ENCODE results near the gene THSD7B. TPM values are rescaled to one million over a fixed set of nuclear protein-coding genes. Genes with fewer than 3 reads are reported as not detected.

Gene THSD7B
- total and polyA plus RNA-seq, 2 experiments from 2014 or later, result 0.86 to 3.8 TPM

- ATAC-seq (no peak), DNase-seq (ENCODE audit: low spot score) (no peak)
- no peak overlapping the region for H3K4me2 ChIP-seq
These were observed 759.8 kb downstream of the THSD7B start for GRCh38 chr2:137525132-137525531.

GRCh38 chr2:137525641-137526190 is 760.4 kb downstream of the THSD7B start:
- H3K4me1 ChIP-seq (ENCODE audit: insufficient read depth), result peaks cover 7% of the 10 kb centered on the region
- no peaks in the 10 kb centered on the region for H3K36me3 ChIP-seq (ENCODE audit: insufficient read depth)
- H3K9me3 Mint-ChIP-seq, result no peaks in the 10 kb centered on the region
- no peak overlapping the region for H3K4me3 ChIP-seq
- H3F3A ChIP-seq (replicated peaks; ENCODE audit: low read depth), result no peaks in the 10 kb centered on the region
- no peak overlapping the region for H3K4me2 ChIP-seq
- H3K4me3 Mint-ChIP-seq, result no peak overlapping the region
- peaks cover 11% of the 10 kb centered on the region for H3K4me1 Mint-ChIP-seq
- H3K27me3 Mint-ChIP-seq (ENCODE audit: insufficient read depth, low read depth, poor library complexity), result no peaks in the 10 kb centered on the region
- no peak for DNase-seq (ENCODE audit: low spot score)
- H3K36me3 Mint-ChIP-seq (ENCODE audit: low read depth), result no peaks in the 10 kb centered on the region
- H4K20me1 ChIP-seq (replicated peaks; ENCODE audit: insufficient read depth), result no peaks in the 10 kb centered on the region
- no peak for ATAC-seq
- no peak overlapping the region for H3K27ac ChIP-seq (ENCODE audit: low read depth)
- H2AFZ ChIP-seq, result no peak overlapping the region
- H3K27ac Mint-ChIP-seq, result no peak overlapping the region
- no peaks in the 10 kb centered on the region for H3K9me2 ChIP-seq (ENCODE audit: insufficient read depth)
- H3K27me3 ChIP-seq (ENCODE audit: insufficient read depth), result no peaks in the 10 kb centered on the region
- no peaks in the 10 kb centered on the region for H3K79me2 ChIP-seq (replicated peaks; ENCODE audit: insufficient read depth)
- TF ChIP-seq REST (IDR thresholded peaks at IDR 0.05; ENCODE audit: unreplicated experiment) (no peak), JUNB (IDR thresholded peaks at IDR 0.05; ENCODE audit: unreplicated experiment) (no peak)

More at GRCh38 chr2:137525132-137525531, 759.8 kb downstream of the THSD7B start:
- Histone ChIP-seq H3K36me3 (ENCODE audit: insufficient read depth) (no peaks in the 10 kb centered on the region), H3F3A (replicated peaks; ENCODE audit: low read depth) (no peaks in the 10 kb centered on the region), H3K27ac (ENCODE audit: low read depth) (no peak overlapping the region), H4K20me1 (replicated peaks; ENCODE audit: insufficient read depth) (no peaks in the 10 kb centered on the region), H3K9me2 (ENCODE audit: insufficient read depth) (no peaks in the 10 kb centered on the region), H3K4me3 (no peak overlapping the region), H3K79me2 (replicated peaks; ENCODE audit: insufficient read depth) (no peaks in the 10 kb centered on the region), H2AFZ (no peak overlapping the region), H3K27me3 (ENCODE audit: insufficient read depth) (no peaks in the 10 kb centered on the region), H3K4me1 (ENCODE audit: insufficient read depth) (peaks cover 7% of the 10 kb centered on the region)
- Mint-ChIP-seq H3K4me3 (no peak overlapping the region), H3K36me3 (ENCODE audit: low read depth) (no peaks in the 10 kb centered on the region), H3K4me1 (peaks cover 11% of the 10 kb centered on the region), H3K27me3 (ENCODE audit: insufficient read depth, low read depth, poor library complexity) (no peaks in the 10 kb centered on the region), H3K27ac (no peak overlapping the region; the same call in 1 of the 2 replicates), H3K9me3 (no peaks in the 10 kb centered on the region)
- TF ChIP-seq JUNB (IDR thresholded peaks at IDR 0.05; ENCODE audit: unreplicated experiment) (no peak), STAT1 (IDR thresholded peaks at IDR 0.05; ENCODE audit: unreplicated experiment) (no peak)

GRCh38 chr2:137535897-137536296 is 770.6 kb downstream of the THSD7B start:
- Histone ChIP-seq H3K27ac (ENCODE audit: low read depth) (no peak overlapping the region), H3K4me1 (ENCODE audit: insufficient read depth) (no peaks in the 10 kb centered on the region), H3K4me2 (no peak overlapping the region), H4K20me1 (replicated peaks; ENCODE audit: insufficient read depth) (no peaks in the 10 kb centered on the region), H3F3A (replicated peaks; ENCODE audit: low read depth) (no peaks in the 10 kb centered on the region), H3K4me3 (no peak overlapping the region), H3K27me3 (ENCODE audit: insufficient read depth) (no peaks in the 10 kb centered on the region), H3K9me2 (ENCODE audit: insufficient read depth) (no peaks in the 10 kb centered on the region), H3K36me3 (ENCODE audit: insufficient read depth) (no peaks in the 10 kb centered on the region), H3K79me2 (replicated peaks; ENCODE audit: insufficient read depth) (no peaks in the 10 kb centered on the region), H2AFZ (no peak overlapping the region)
- DNase-seq (ENCODE audit: low spot score) (no peak), ATAC-seq (no peak)
- no peaks in the 10 kb centered on the region for H3K36me3 Mint-ChIP-seq (ENCODE audit: low read depth)
- H3K27ac Mint-ChIP-seq, result peak overlapping the region; percentile 20; the same call in 1 of the 2 replicates
- H3K4me3 Mint-ChIP-seq, result no peak overlapping the region
- H3K27me3 Mint-ChIP-seq (ENCODE audit: insufficient read depth, low read depth, poor library complexity), result no peaks in the 10 kb centered on the region
- H3K4me1 Mint-ChIP-seq, result no peaks in the 10 kb centered on the region
- H3K9me3 Mint-ChIP-seq, result no peaks in the 10 kb centered on the region
- TF ChIP-seq NANOG (IDR thresholded peaks at IDR 0.05; ENCODE audit: borderline replicate concordance) (no peak), JUNB (IDR thresholded peaks at IDR 0.05; ENCODE audit: unreplicated experiment) (no peak), EZH2phosphoT487 (IDR thresholded peaks at IDR 0.05; ENCODE audit: unreplicated experiment) (no peak), ZNF114 (CRISPR knock-in tag; IDR thresholded peaks at IDR 0.05) (no peak), CREB1 (CRISPR knock-in tag; IDR thresholded peaks at IDR 0.05; ENCODE audit: low read depth) (no peak), POLR2AphosphoS5 (IDR thresholded peaks at IDR 0.05; ENCODE audit: low read depth) (no peak), CTCF (conservative IDR thresholded peaks at IDR 0.05; ENCODE audit: low read depth in 2 of 2) (no peak), ZNF331 (CRISPR knock-in tag; IDR thresholded peaks at IDR 0.05; ENCODE audit: low read depth) (no peak), STAT1 (IDR thresholded peaks at IDR 0.05; ENCODE audit: unreplicated experiment) (no peak)
